Measurements from ENCODE around the gene KLLN.
A peak's percentile ranks its signal among the peaks of the same experiment; 100 is the strongest.
"Not testable (repeated sequence)": the region's sequence is repeated elsewhere in the genome, so short reads cannot be mapped to it uniquely, and the experiment has no call there.

The KLLN gene

DNA sequence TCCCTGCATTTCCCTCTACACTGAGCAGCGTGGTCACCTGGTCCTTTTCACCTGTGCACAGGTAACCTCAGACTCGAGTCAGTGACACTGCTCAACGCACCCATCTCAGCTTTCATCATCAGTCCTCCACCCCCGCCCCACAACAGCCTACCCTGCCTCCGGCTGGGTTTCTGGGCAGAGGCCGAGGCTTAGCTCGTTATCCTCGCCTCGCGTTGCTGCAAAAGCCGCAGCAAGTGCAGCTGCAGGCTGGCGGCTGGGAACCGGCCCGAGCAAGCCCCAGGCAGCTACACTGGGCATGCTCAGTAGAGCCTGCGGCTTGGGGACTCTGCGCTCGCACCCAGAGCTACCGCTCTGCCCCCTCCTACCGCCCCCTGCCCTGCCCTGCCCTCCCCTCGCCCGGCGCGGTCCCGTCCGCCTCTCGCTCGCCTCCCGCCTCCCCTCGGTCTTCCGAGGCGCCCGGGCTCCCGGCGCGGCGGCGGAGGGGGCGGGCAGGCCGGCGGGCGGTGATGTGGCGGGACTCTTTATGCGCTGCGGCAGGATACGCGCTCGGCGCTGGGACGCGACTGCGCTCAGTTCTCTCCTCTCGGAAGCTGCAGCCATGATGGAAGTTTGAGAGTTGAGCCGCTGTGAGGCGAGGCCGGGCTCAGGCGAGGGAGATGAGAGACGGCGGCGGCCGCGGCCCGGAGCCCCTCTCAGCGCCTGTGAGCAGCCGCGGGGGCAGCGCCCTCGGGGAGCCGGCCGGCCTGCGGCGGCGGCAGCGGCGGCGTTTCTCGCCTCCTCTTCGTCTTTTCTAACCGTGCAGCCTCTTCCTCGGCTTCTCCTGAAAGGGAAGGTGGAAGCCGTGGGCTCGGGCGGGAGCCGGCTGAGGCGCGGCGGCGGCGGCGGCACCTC, at the start of gene KLLN, which contains the start of gene PTEN:
TSS of gene KLLN (minus strand) at position 481 of the 891 bp plus-strand sequence. CDS start 1,046 bp downstream, outside the sequence.
TSS of gene PTEN (plus strand) at position 573 of the 891 bp plus-strand sequence. CDS start 845 bp downstream, outside the sequence.
- DNase-seq = peak; percentile 90

DNA sequence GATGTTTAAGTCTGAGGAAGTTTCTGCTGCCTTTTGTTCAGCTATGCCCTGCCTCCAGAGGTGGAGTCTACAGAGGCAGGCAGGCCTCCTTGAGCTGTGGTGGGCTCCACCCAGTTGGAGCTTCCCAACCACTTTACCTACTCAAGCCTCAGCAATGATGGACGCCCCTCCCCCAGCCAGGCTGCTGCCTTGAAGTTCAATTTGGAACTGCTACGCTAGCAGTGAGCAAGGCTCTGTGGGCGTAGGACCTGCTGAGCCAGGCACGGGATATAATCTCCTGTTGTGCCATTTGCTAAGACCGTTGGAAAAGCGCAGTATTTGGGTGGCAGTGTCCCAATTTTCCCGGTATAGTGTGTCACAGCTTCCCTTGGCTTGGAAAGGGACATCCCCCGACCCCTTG, 40.1 kb upstream of the KLLN start:
- not testable (repeated sequence) for DNase-seq

- DNase-seq = not testable (repeated sequence)
These were observed 34.6 kb upstream of the KLLN start for GRCh38 chr10:87897957-87898356.

DNA sequence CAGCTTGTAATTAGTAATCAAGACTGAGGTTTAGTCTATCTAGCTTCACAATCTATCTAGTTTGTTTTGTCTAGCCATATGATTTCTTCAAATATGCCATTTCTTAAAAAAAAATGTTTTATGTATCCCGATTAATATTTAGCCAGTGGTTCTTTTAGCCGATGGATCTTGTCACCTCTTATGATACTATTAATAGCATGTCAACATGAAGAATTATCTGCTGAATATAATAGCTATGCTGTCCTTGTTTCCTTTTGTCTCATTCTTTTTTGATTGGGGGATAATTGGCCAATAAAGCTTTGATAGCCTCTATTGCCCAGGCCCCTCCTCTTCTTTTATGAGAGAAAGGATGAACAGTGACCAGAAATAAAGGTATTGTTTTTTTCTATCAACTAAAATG, 32.9 kb upstream of the KLLN start:
- peak; percentile 36 for DNase-seq

DNA sequence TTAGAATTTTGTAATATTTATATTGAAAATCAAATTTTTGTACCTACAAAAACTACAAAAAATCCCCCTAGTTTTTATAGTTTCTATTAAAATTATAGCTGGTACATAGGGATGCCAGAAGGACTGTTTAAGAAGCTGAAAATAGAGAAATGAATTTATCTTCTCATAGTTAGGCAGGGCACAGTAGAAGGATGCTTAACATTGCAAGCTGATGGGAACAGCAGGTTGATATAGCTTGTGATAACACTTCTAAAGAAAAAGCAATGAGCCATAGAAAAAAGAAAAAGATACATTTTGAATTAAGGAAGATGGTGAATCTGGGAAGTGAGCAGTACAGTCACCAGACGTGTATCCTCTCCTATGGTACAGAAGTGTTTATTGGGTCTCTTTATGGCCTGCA, 32.1 kb upstream of the KLLN start:
- no peak for DNase-seq

DNA sequence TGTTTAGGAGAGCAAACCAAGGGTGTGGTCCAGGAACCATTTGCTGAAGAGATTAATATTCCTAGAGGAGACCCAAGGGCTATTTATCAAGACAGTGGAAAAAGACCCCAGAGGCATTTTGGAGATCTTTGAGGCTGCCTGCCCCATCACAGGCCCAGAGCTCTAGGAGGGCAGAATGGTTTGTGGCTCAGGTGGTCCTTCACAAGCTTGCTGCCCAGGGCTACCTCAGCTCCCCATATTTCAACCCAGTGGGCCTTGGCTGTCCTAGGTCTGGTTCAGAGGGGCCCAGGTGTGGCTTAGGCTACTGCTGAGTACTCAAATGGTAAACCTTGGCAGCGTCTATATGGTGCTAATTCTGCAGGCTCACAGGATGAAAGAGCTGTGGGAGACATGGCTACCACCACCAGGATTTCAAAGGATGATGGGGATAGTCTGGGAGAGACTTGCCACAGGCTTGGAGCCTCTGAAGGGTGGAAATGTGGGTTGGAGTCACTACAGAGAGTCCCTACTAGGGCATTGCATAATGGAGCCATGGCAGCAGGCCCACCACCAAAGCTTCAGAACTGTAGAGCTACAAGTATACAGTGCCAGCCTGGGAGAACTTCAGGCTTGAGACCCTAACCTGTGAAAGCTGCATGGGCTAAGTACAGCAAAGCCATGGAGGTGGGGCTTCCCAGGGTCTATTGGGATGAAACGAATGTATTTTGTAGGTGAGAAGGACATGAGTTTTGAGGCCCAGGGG, 24.4 kb upstream of the KLLN start:
- no peak for DNase-seq

DNA sequence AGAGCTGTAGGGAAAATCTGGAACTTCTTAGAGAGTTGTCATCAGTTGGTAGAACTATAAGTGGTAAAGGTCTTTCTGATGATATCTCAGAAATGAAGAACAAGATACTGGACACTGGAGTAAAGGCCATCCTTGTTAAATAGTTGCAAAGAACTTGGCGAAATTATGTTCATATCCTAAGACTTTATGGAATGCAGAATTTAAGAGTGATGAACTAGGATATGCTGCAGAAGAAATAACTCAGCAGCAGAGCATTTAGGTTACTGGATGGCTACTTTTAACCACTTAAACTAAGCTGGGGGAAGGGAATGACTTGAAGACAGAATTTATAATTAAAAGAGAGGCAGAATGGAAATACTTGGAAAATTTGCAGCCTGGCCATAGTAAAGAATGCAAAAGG, 23.8 kb upstream of the KLLN start:
- DNase-seq = no peak

- no peak for DNase-seq
These were observed 23.3 kb upstream of the KLLN start for GRCh38 chr10:87886635-87887034.

- no peak for DNase-seq
These were observed 19.4 kb upstream of the KLLN start for GRCh38 chr10:87882555-87883294.

GRCh38 chr10:87881373-87882059, 18.2 kb upstream of the KLLN start:
- not testable (repeated sequence) for DNase-seq

- DNase-seq = no peak
These were observed 17.0 kb upstream of the KLLN start for GRCh38 chr10:87880336-87880735.

- peak; percentile 14 for DNase-seq
These were observed 15.5 kb upstream of the KLLN start for GRCh38 chr10:87878664-87879459.

- no peak for DNase-seq
These were observed 12.7 kb upstream of the KLLN start for GRCh38 chr10:87875929-87876571.

DNA sequence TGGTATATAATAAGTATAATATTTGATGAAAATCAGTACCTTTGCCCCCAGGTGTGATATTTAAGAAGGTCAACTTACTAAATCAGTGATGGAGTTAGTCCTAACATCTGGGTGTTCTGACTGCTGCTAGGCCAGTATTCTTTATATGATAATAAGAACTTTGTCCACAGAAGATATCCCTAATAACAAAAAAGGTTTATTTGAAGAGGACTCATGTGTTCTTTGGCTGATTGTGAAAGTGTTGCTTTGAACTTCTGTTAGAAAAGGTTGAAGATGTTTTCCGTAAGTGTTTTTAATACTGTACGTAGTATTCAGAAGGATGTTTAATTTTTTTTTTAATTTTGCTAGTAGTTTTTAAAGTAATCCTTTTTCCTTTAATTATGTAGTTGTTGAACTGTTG, 10.3 kb upstream of the KLLN start:
- no peak for DNase-seq

DNA sequence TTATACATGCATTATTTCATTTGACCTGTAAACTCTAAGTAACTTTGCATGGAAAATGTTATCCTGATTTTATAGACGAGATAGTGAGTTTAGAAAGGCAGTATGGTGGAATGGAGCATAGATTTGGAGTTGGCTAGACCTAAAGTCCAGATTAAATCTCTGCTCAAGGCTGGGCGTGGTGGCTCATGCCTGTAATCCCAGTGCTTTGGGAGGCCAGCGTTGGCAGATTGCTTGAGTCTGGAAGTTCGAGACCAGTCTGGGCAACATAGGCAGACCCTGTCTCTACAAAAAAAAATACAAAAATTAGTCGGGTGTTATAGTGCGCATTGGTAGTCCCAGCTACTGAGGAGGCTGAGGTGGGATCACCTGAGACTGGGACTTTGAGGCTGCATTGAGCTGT, 9.5 kb upstream of the KLLN start:
- DNase-seq = no peak

DNA sequence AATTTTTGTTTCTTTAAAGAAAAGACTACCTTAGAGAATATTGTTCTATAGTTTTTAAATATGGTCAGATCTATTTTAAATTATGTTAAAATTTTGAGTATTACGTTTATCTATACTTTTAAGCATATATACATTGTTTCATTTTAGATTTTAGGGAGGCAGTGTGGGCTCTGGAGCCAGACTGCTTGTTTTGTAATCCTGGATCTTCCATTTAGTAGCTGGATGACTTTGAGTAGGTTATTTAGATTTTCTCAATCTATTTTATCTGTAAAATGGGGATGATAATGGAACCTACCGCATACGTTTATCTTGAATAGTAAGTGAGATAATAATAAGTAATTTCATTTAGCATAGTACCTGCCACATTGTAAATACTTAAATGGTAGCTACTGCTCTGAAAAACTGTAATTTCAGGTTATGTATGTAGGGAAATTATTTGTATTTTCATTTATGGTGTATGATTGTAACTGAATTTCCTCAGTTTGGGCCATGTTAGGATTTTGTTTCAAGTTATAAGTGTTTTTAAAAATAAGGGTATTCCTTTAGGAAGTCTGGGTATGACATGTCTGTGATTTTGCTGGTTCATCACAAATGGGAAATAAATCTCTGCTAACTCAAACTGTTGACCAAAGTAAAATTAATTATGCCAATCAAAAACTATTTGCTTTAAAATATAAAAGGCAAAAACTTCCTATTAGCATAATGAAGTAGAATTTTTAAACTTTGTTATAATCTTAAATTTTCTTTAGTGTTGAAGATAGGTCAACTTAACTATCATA, 6.6 kb upstream of the KLLN start:
- no peak for DNase-seq

GRCh38 chr10:87869139-87869538, 5.8 kb upstream of the KLLN start:
- not testable (repeated sequence) for DNase-seq

DNA sequence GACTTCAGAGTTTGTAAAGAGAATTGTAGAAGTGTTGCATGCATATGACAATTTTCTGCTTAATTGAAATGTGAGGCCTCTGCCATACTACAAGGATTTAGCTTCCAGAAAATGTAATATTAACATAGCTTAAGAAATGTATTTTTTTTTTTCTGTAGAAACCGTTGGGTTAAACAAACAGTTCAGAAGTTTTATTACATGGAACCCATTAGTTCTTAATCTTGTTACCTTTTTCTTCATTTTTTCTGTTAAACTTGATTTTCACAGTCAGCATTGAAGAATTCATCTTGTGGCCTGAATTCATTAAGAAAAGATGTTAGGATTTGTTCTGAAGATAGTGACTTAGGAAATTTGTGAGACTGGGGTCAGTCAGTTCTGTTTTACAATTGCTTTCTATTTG, 4.9 kb upstream of the KLLN start:
- no peak for DNase-seq

- DNase-seq = no peak
These were observed 4.1 kb upstream of the KLLN start for GRCh38 chr10:87867453-87867852.

DNA sequence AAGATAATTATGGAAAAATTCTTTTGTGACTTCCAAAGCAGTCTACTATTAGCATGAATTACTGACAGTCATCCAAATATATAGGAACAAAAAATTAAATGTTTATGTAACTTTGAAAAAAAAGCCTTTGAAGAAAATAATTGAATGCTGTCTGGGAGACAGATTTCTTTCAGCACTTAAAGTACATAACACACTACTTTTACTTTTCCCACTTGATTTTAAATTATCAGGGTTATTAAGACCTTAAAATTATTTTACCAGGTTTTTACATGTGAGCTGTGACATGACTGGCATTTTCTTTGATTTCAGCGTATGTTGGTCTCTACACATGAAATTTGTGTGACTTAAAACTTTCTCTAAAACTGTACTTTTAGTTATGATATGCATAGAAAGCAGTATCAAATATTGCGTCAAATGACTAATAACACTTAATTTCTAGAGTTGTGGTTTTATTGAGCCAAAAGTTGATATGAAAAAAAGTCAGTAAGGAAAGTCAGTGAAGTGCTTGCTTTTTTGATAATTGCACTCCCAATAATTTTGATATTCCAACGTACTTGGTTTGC, 3.2 kb upstream of the KLLN start:
- no peak for DNase-seq

Data from NCI-H146 (cell line).